Loucy (cell line): ENCODE measurements around the gene TMEM108.

Experiments used
- EZH2phosphoT487 ChIP-seq: fragments of 200-600 bp; IDR thresholded peaks from 2 replicates; pipeline ENCODE4 v1.6.1; 2018; ENCODE audit warnings: antibody characterized with exemption, mild to moderate bottlenecking, moderate library complexity, borderline replicate concordance
- TF ChIP-seq, protein P1 (sequence below): fragments of 200-600 bp; sonication (generic); conservative IDR thresholded peaks from 2 replicates; pipeline ENCODE4 v1.5.1; 2014; ENCODE audit warnings: mild to moderate bottlenecking, antibody characterized with exemption, low read length

GRCh38 chr3:133054586-133054985 lies 16.4 kb downstream of the TMEM108 start:
- TF ChIP-seq, protein P1, sequence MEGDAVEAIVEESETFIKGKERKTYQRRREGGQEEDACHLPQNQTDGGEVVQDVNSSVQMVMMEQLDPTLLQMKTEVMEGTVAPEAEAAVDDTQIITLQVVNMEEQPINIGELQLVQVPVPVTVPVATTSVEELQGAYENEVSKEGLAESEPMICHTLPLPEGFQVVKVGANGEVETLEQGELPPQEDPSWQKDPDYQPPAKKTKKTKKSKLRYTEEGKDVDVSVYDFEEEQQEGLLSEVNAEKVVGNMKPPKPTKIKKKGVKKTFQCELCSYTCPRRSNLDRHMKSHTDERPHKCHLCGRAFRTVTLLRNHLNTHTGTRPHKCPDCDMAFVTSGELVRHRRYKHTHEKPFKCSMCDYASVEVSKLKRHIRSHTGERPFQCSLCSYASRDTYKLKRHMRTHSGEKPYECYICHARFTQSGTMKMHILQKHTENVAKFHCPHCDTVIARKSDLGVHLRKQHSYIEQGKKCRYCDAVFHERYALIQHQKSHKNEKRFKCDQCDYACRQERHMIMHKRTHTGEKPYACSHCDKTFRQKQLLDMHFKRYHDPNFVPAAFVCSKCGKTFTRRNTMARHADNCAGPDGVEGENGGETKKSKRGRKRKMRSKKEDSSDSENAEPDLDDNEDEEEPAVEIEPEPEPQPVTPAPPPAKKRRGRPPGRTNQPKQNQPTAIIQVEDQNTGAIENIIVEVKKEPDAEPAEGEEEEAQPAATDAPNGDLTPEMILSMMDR: no peak
- TF ChIP-seq EZH2phosphoT487: no peak
